ENCODE results near the gene PTPRM.
"Not testable (repeated sequence)": the region's sequence is repeated elsewhere in the genome, so short reads cannot be mapped to it uniquely, and the experiment has no call there.

PTPRM gene

GRCh38 chr18:8030201-8030600, 463.1 kb downstream of the PTPRM start:
- no peak for DNase-seq

GRCh38 chr18:8031496-8031895, 464.4 kb downstream of the PTPRM start:
- no peak for DNase-seq

GRCh38 chr18:8034674-8035073, 467.6 kb downstream of the PTPRM start:
- DNase-seq: no peak

- no peak for DNase-seq
These were observed 469.4 kb downstream of the PTPRM start for GRCh38 chr18:8036551-8036950.

GRCh38 chr18:8037296-8037695, 470.2 kb downstream of the PTPRM start:
- DNase-seq: no peak

- DNase-seq: no peak
These were observed 472.9 kb downstream of the PTPRM start for GRCh38 chr18:8040021-8040420.

GRCh38 chr18:8041526-8042111, 474.5 kb downstream of the PTPRM start:
- no peak for DNase-seq

- no peak for DNase-seq
These were observed 476.9 kb downstream of the PTPRM start for GRCh38 chr18:8044004-8044403.

- DNase-seq: no peak
These were observed 478.2 kb downstream of the PTPRM start for GRCh38 chr18:8045160-8045883.

GRCh38 chr18:8045884-8046281, 478.8 kb downstream of the PTPRM start:
- no peak for DNase-seq

GRCh38 chr18:8046441-8046840, 479.3 kb downstream of the PTPRM start:
- DNase-seq: no peak

GRCh38 chr18:8049147-8049546, 482.0 kb downstream of the PTPRM start:
- DNase-seq: no peak

GRCh38 chr18:8050616-8051329, 483.7 kb downstream of the PTPRM start:
- DNase-seq: no peak

- no peak for DNase-seq
These were observed 484.3 kb downstream of the PTPRM start for GRCh38 chr18:8051453-8051852.

- no peak for DNase-seq
These were observed 485.2 kb downstream of the PTPRM start for GRCh38 chr18:8052237-8052701.

- no peak for DNase-seq
These were observed 489.6 kb downstream of the PTPRM start for GRCh38 chr18:8056723-8057122.

GRCh38 chr18:8063152-8063551, 496.0 kb downstream of the PTPRM start:
- not testable (repeated sequence) for DNase-seq

- DNase-seq: no peak
These were observed 496.6 kb downstream of the PTPRM start for GRCh38 chr18:8063733-8064132.

- DNase-seq: no peak
These were observed 498.2 kb downstream of the PTPRM start for GRCh38 chr18:8065284-8065683.

- DNase-seq: no peak
These were observed 498.7 kb downstream of the PTPRM start for GRCh38 chr18:8065773-8066172.

- DNase-seq: no peak
These were observed 502.6 kb downstream of the PTPRM start for GRCh38 chr18:8069708-8070107.

GRCh38 chr18:8073167-8073566, 506.1 kb downstream of the PTPRM start:
- DNase-seq: no peak

- no peak for DNase-seq
These were observed 513.0 kb downstream of the PTPRM start for GRCh38 chr18:8080092-8080491.

GRCh38 chr18:8081267-8081666, 514.2 kb downstream of the PTPRM start:
- DNase-seq: no peak
